CD14-positive monocyte (primary cell): ENCODE data around the gene OR4N5. TPM values are rescaled to one million over a fixed set of nuclear protein-coding genes. Genes with fewer than 3 reads are reported as not detected.

ENCODE experiments used
- DNase-seq, 3 donors: peaks; one replicate each; pipeline ENCODE4 v3.0.0-alpha.2; 2011 to 2022
- H2AFZ ChIP-seq: 2 replicates; pipeline ENCODE4 v1.6.0; 2012; ENCODE audit warnings: mild to moderate bottlenecking, low read depth, low read length, inconsistent platforms; ENCODE audit not compliant: insufficient read depth, poor library complexity, severe bottlenecking
- H3K27ac ChIP-seq, 2 donors: 1 replicate in 1 of 2; 2 replicates in 1 of 2; pipeline ENCODE4 v1.5.1; 2012 to 2013; ENCODE audit warnings: low read length in 2 of 2, control low read depth in 1 of 2, inconsistent platforms in 1 of 2, low read depth in 1 of 2, mild to moderate bottlenecking in 1 of 2
- H3K27me3 ChIP-seq, 2 donors: one replicate each; pipeline versions ENCODE4 v1.6.0 to v1.6.1; 2011 to 2013; ENCODE audit warnings: low read length in 2 of 2; ENCODE audit not compliant: control insufficient read depth in 2 of 2, insufficient read depth in 2 of 2
- H3K36me3 ChIP-seq, 2 donors: replicated peaks in 1 of 2; 1 replicate in 1 of 2; 2 replicates in 1 of 2; pipeline versions ENCODE4 v1.5.1 to v1.6.1; 2012 to 2013; ENCODE audit warnings: low read length in 2 of 2, control low read depth in 1 of 2, inconsistent platforms in 1 of 2, mild to moderate bottlenecking in 1 of 2; ENCODE audit not compliant: insufficient read depth in 2 of 2, control insufficient read depth in 1 of 2
- H3K4me1 ChIP-seq, 2 donors: 1 replicate in 1 of 2; 2 replicates in 1 of 2; pipeline versions ENCODE4 v1.5.1 to v1.6.1; 2012 to 2013; ENCODE audit warnings: low read length in 2 of 2, control low read depth in 1 of 2, inconsistent platforms in 1 of 2, mild to moderate bottlenecking in 1 of 2, moderate library complexity in 1 of 2; ENCODE audit not compliant: insufficient read depth in 2 of 2, control insufficient read depth in 1 of 2
- H3K4me2 ChIP-seq: replicated peaks from 2 replicates; pipeline ENCODE3; 2012; ENCODE audit warnings: low read length, moderate library complexity, mild to moderate bottlenecking; ENCODE audit not compliant: poor library complexity, severe bottlenecking; ENCODE audit errors: extremely low read depth
- H3K4me3 ChIP-seq, 3 experiments: fragments of 200-600 bp in 1 of 3; sonication (generic) in 1 of 3; replicated peaks in 1 of 3; 1 replicate in 2 of 3; 2 replicates in 1 of 3; pipeline ENCODE4 v1.5.1; 2011 to 2013; ENCODE audit warnings: low read length in 3 of 3, mild to moderate bottlenecking in 3 of 3, control low read depth in 2 of 3, low read depth in 2 of 3, inconsistent platforms in 1 of 3, moderate library complexity in 1 of 3
- H3K79me2 ChIP-seq: 2 replicates; pipeline ENCODE4 v1.6.0; 2012; ENCODE audit warnings: mild to moderate bottlenecking, control low read depth, inconsistent platforms, low read length, moderate library complexity; ENCODE audit not compliant: insufficient read depth
- H3K9ac ChIP-seq: 2 replicates; pipeline ENCODE4 v1.6.0; 2017; ENCODE audit warnings: low read length, mild to moderate bottlenecking; ENCODE audit not compliant: insufficient read depth, poor library complexity, severe bottlenecking
- H3K9me3 ChIP-seq, 2 donors: replicated peaks in 1 of 2; 1 replicate in 1 of 2; 2 replicates in 1 of 2; pipeline versions ENCODE4 v1.5.1 to v1.6.1; 2012 to 2013; ENCODE audit warnings: low read length in 2 of 2, control low read depth in 1 of 2; ENCODE audit not compliant: control insufficient read depth in 1 of 2, insufficient read depth in 1 of 2
- H4K20me1 ChIP-seq: 2 replicates; pipeline ENCODE4 v1.6.0; 2012; ENCODE audit warnings: mild to moderate bottlenecking, low read length, control low read depth, moderate library complexity; ENCODE audit not compliant: insufficient read depth
- H3K27ac Mint-ChIP-seq, 7 donors: one replicate each; pipeline ENCODE4 v1.8.0; 2020; ENCODE audit warnings: mild to moderate bottlenecking in 7 of 7, mixed read lengths in 7 of 7, moderate library complexity in 6 of 7, inconsistent platforms in 2 of 7
- H3K27me3 Mint-ChIP-seq, 3 donors: one replicate each; pipeline ENCODE4 v1.8.0; 2021 to 2022; ENCODE audit warnings: low read depth in 3 of 3, mild to moderate bottlenecking in 3 of 3, mixed read lengths in 3 of 3, moderate library complexity in 3 of 3, inconsistent platforms in 1 of 3
- H3K36me3 Mint-ChIP-seq, 2 donors: one replicate each; pipeline ENCODE4 v1.8.0; 2020; ENCODE audit warnings: mixed read lengths in 2 of 2, inconsistent platforms in 1 of 2, mild to moderate bottlenecking in 1 of 2
- H3K4me1 Mint-ChIP-seq: one replicate; pipeline ENCODE4 v1.8.0; 2020; ENCODE audit warnings: mild to moderate bottlenecking, mixed read lengths
- H3K4me3 Mint-ChIP-seq, 2 donors: one replicate each; pipeline ENCODE4 v1.8.0; 2020; ENCODE audit warnings: mild to moderate bottlenecking in 2 of 2, mixed read lengths in 2 of 2, moderate library complexity in 1 of 2
- H3K9me3 Mint-ChIP-seq, 7 donors: one replicate each; pipeline ENCODE4 v1.8.0; 2020 to 2022; ENCODE audit warnings: mixed read lengths in 7 of 7, mild to moderate bottlenecking in 6 of 7, moderate library complexity in 6 of 7, inconsistent platforms in 2 of 7
- WGBS: methylation state at CpG from one replicate; pipeline ENCODE4 v1.1.5; 2013; ENCODE audit warnings: missing lambda C conversion rate; ENCODE audit not compliant: insufficient coverage; 5-methylcytosine and 5-hydroxymethylcytosine counted together
- intact Hi-C, 2 donors: fragments of 100-400 bp; cut with micrococcal nuclease; formaldehyde crosslinking; loops; one replicate each; pipeline versions ENCODE4 v1.15.0 to v1.15.1; 2023
- polyA plus RNA-seq, 3 donors: library from polyadenylated mRNA; depleted of rRNA in 1 of 3; unstranded in 2 of 3; stranded (reverse) in 1 of 3; fragments of 300-500 nt in 2 of 3; fragments of >200 nt in 1 of 3; fragmentation: Illumina TruSeq in 2 of 3; gene quantifications; 1 replicate in 2 of 3; 2 replicates in 1 of 3; pipeline ENCODE4 v1.2.3, GENCODE V29; 2012 to 2021
- TF ChIP-seq, protein P1 (sequence below): fragments of 200-600 bp; IDR thresholded peaks from one replicate; pipeline ENCODE4 v1.8.0; 2022; ENCODE audit warnings: antibody characterized with exemption, mild to moderate bottlenecking

Gene OR4N5
- polyA plus RNA-seq, 3 donors: not detected

DNA sequence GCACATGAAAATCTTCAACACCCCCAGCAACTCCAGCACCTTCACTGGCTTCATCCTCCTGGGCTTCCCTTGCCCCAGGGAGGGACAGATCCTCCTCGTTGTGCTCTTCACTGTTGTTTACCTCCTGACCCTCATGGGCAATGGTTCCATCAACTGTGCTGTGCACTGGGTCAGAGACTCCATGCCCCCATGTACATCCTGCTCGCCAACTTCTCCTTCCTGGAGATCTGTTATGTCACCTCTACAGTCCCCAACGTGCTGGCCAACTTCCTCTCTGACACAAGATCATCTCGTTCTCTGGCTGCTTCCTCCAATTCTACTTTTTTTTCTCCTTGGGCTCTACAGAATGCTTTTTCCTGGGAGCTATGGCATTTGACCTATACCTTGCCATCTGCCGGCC, 40.6 kb downstream of the OR4N5 start:
- TF ChIP-seq, protein P1, sequence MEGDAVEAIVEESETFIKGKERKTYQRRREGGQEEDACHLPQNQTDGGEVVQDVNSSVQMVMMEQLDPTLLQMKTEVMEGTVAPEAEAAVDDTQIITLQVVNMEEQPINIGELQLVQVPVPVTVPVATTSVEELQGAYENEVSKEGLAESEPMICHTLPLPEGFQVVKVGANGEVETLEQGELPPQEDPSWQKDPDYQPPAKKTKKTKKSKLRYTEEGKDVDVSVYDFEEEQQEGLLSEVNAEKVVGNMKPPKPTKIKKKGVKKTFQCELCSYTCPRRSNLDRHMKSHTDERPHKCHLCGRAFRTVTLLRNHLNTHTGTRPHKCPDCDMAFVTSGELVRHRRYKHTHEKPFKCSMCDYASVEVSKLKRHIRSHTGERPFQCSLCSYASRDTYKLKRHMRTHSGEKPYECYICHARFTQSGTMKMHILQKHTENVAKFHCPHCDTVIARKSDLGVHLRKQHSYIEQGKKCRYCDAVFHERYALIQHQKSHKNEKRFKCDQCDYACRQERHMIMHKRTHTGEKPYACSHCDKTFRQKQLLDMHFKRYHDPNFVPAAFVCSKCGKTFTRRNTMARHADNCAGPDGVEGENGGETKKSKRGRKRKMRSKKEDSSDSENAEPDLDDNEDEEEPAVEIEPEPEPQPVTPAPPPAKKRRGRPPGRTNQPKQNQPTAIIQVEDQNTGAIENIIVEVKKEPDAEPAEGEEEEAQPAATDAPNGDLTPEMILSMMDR: no peak
- intact Hi-C loops: no loop called here

DNA sequence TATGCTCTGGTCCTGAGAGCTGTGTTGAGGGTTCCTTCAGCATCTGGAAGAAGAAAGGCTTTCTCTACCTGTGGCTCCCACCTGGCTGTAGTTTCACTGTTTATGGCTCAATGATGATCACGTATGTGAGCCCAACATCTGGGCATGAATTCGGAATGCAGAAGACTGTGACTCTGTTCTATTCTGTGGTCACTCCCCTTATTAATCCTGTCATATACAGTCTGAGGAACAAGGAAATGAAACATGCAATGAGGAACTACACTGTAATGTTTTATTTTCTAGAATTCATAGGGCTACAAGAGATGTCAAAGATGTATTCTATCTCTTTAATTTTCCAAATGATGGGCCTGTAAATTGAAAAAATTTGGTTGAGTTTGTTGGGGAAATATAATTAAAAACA, 41.3 kb downstream of the OR4N5 start:
- peak overlapping the region; percentile 32 to 89 for H3K4me3 Mint-ChIP-seq
- H3K79me2 ChIP-seq: no peaks in the 10 kb centered on the region
- peak overlapping the region; percentile 30 to 73 for H3K27ac ChIP-seq
- TF ChIP-seq, protein P1: no peak
- H3K4me2 ChIP-seq: peak overlapping the region; percentile 41
- peak; percentile 27 to 39 (median 33) for DNase-seq
- H3K4me1 Mint-ChIP-seq: peaks cover 27% of the 10 kb centered on the region
- no CpG with 5 or more reads among the region's 2 CpGs for WGBS
- intact Hi-C loops: no loop called here
- H3K4me3 ChIP-seq: peak overlapping the region; percentile 12 to 55 (median 18)
- H3K27me3 ChIP-seq: no peaks in the 10 kb centered on the region
- peaks cover 0 to 1% (median 1%) of the 10 kb centered on the region in 3 donors for H3K27me3 Mint-ChIP-seq
- H3K4me1 ChIP-seq: peaks cover 24 to 30% of the 10 kb centered on the region in 2 donors
- H3K9me3 ChIP-seq: no peaks in the 10 kb centered on the region
- peak overlapping the region; percentile 88 to 98 (median 94) for H3K27ac Mint-ChIP-seq
- H3K9me3 Mint-ChIP-seq: peaks cover 3 to 13% (median 7%) of the 10 kb centered on the region in 7 donors
- no peaks in the 10 kb centered on the region for H3K36me3 ChIP-seq
- no peaks in the 10 kb centered on the region for H4K20me1 ChIP-seq
- H3K9ac ChIP-seq: no peak overlapping the region
- no peaks in the 10 kb centered on the region for H3K36me3 Mint-ChIP-seq
- no peak overlapping the region for H2AFZ ChIP-seq

More for the DNA sequence above, 40.6 kb downstream of the OR4N5 start:
- WGBS: 13% methylated on average over 4 of the region's 5 CpGs
- H3K36me3 Mint-ChIP-seq: no peaks in the 10 kb centered on the region
- H4K20me1 ChIP-seq: no peaks in the 10 kb centered on the region
- peaks cover 27% of the 10 kb centered on the region for H3K4me1 Mint-ChIP-seq
- H3K27ac ChIP-seq: peak overlapping the region; percentile 30 to 73
- H3K9ac ChIP-seq: no peak overlapping the region
- H3K27ac Mint-ChIP-seq: peak overlapping the region; percentile 4 to 98 (median 93)
- H3K9me3 Mint-ChIP-seq: peaks cover 3 to 13% (median 7%) of the 10 kb centered on the region in 7 donors
- H3K4me3 ChIP-seq: peak overlapping the region in 1 of 3 experiments; percentile 55
- DNase-seq: peak; percentile 49 to 61 (median 51)
- H3K36me3 ChIP-seq: no peaks in the 10 kb centered on the region
- H3K79me2 ChIP-seq: no peaks in the 10 kb centered on the region
- H3K4me2 ChIP-seq: peak overlapping the region; percentile 41
- H3K9me3 ChIP-seq: no peaks in the 10 kb centered on the region
- no peaks in the 10 kb centered on the region for H3K27me3 ChIP-seq
- H3K4me3 Mint-ChIP-seq: peak overlapping the region; percentile 32 to 89
- H2AFZ ChIP-seq: no peak overlapping the region
- H3K27me3 Mint-ChIP-seq: peaks cover 0 to 1% (median 1%) of the 10 kb centered on the region in 3 donors
- H3K4me1 ChIP-seq: peaks cover 24 to 30% of the 10 kb centered on the region in 2 donors
